CD4-positive, alpha-beta T cell treated with Interleukin-6 for 4 hours (primary cell): Measurements from ENCODE around the gene CYB561D2.

Source experiments
- DNase-seq: peaks from one replicate; pipeline ENCODE4 v3.0.0-alpha.2; 2020; ENCODE audit warnings: mixed read lengths

Gene CYB561D2

GRCh38 chr3:50341996-50342650, 8.5 kb upstream of the CYB561D2 start:
- no peak for DNase-seq

GRCh38 chr3:50342813-50343633, 7.6 kb upstream of the CYB561D2 start:
- no peak for DNase-seq

- no peak for DNase-seq
These were observed 5.7 kb upstream of the CYB561D2 start for GRCh38 chr3:50345008-50345407.

GRCh38 chr3:50345586-50346234, 5.0 kb upstream of the CYB561D2 start, which contains the start of gene ZMYND10:
ZMYND10 (minus strand) TSS chr3:50345732; CDS start chr3:50345579, 153 bp downstream.
- peak; percentile 84 for DNase-seq

- DNase-seq: peak; percentile 82
These were observed 3.4 kb upstream of the CYB561D2 start for GRCh38 chr3:50347187-50347813.

GRCh38 chr3:50350213-50350526, 492 bp upstream of the CYB561D2 start:
- DNase-seq: no peak

GRCh38 chr3:50351323-50351697, 648 bp downstream of the CYB561D2 start:
- no peak for DNase-seq

- DNase-seq: no peak
These were observed 2.1 kb downstream of the CYB561D2 start for GRCh38 chr3:50352781-50353180.

- no peak for DNase-seq
These were observed 2.8 kb downstream of the CYB561D2 start for GRCh38 chr3:50353245-50354004.

- DNase-seq: no peak
These were observed 3.6 kb downstream of the CYB561D2 start for GRCh38 chr3:50354186-50354764.

- DNase-seq: no peak
These were observed 4.2 kb downstream of the CYB561D2 start for GRCh38 chr3:50354850-50355249.

GRCh38 chr3:50355829-50356552, 5.3 kb downstream of the CYB561D2 start:
- no peak for DNase-seq

- DNase-seq: no peak
These were observed 5.9 kb downstream of the CYB561D2 start for GRCh38 chr3:50356553-50356952.

GRCh38 chr3:50357481-50357880, 6.8 kb downstream of the CYB561D2 start:
- DNase-seq: no peak

- DNase-seq: no peak
These were observed 7.8 kb downstream of the CYB561D2 start for GRCh38 chr3:50358355-50358910.

GRCh38 chr3:50358911-50359759, 8.5 kb downstream of the CYB561D2 start, which contains the start of gene TMEM115:
TMEM115 (minus strand) TSS chr3:50359521; CDS start chr3:50359063, 458 bp downstream.
- DNase-seq: peak; percentile 96

- DNase-seq: no peak
These were observed 9.1 kb downstream of the CYB561D2 start for GRCh38 chr3:50359760-50360110.

- DNase-seq: no peak
These were observed 14.0 kb downstream of the CYB561D2 start for GRCh38 chr3:50364573-50365079.

GRCh38 chr3:50365080-50365841, 14.6 kb downstream of the CYB561D2 start:
- DNase-seq: peak; percentile 97
